DND-41 (cell line): Measurements from ENCODE around the gene RASGRP3.

ENCODE experiments used
- EZH2 ChIP-seq: IDR thresholded peaks from 3 replicates; pipeline ENCODE4 v1.6.1; 2012; ENCODE audit warnings: borderline replicate concordance, low read depth, mild to moderate bottlenecking, moderate library complexity, low read length, inconsistent platforms; ENCODE audit not compliant: severe bottlenecking
- TF ChIP-seq, protein P1 (sequence below): IDR thresholded peaks from 2 replicates; pipeline ENCODE4 v1.5.1; 2012; ENCODE audit warnings: borderline replicate concordance, low read length, moderate library complexity, mild to moderate bottlenecking; ENCODE audit not compliant: poor library complexity, severe bottlenecking; ENCODE audit errors: extremely low read depth

GRCh38 chr2:33494155-33494779, 17.8 kb downstream of the RASGRP3 start:
- TF ChIP-seq, protein P1, sequence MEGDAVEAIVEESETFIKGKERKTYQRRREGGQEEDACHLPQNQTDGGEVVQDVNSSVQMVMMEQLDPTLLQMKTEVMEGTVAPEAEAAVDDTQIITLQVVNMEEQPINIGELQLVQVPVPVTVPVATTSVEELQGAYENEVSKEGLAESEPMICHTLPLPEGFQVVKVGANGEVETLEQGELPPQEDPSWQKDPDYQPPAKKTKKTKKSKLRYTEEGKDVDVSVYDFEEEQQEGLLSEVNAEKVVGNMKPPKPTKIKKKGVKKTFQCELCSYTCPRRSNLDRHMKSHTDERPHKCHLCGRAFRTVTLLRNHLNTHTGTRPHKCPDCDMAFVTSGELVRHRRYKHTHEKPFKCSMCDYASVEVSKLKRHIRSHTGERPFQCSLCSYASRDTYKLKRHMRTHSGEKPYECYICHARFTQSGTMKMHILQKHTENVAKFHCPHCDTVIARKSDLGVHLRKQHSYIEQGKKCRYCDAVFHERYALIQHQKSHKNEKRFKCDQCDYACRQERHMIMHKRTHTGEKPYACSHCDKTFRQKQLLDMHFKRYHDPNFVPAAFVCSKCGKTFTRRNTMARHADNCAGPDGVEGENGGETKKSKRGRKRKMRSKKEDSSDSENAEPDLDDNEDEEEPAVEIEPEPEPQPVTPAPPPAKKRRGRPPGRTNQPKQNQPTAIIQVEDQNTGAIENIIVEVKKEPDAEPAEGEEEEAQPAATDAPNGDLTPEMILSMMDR, result no peak
- no peak for TF ChIP-seq EZH2
